Measurements from ENCODE around the gene TBX4. TPM values are rescaled to one million over a fixed set of nuclear protein-coding genes. Genes with fewer than 3 reads are reported as not detected.

TBX4 gene
- total and polyA plus RNA-seq, 2 experiments from 2014 or later = not detected

GRCh38 chr17:61419496-61420046 lies 32.7 kb upstream of the TBX4 start:
- H3K9me2 ChIP-seq (ENCODE audit: insufficient read depth) = no peaks in the 10 kb centered on the region
- no peak overlapping the region for H3K4me3 ChIP-seq
- no peak overlapping the region for H2AFZ ChIP-seq
- H4K20me1 ChIP-seq (replicated peaks; ENCODE audit: insufficient read depth) = no peaks in the 10 kb centered on the region
- no peaks in the 10 kb centered on the region for H3F3A ChIP-seq (replicated peaks; ENCODE audit: low read depth)
- H3K27ac ChIP-seq (ENCODE audit: low read depth) = no peak overlapping the region
- Mint-ChIP-seq H3K27ac (no peak overlapping the region), H3K9me3 (no peaks in the 10 kb centered on the region), H3K27me3 (ENCODE audit: insufficient read depth, low read depth, poor library complexity) (peaks cover 29% of the 10 kb centered on the region), H3K4me1 (peaks cover 6% of the 10 kb centered on the region), H3K36me3 (ENCODE audit: low read depth) (no peaks in the 10 kb centered on the region; the same call in 2 of the 3 replicates), H3K4me3 (no peak overlapping the region)
- peaks cover 40% of the 10 kb centered on the region for H3K27me3 ChIP-seq (ENCODE audit: insufficient read depth)
- no peak overlapping the region for H3K4me2 ChIP-seq
- no peak for TF ChIP-seq ZNF331 (CRISPR knock-in tag; IDR thresholded peaks at IDR 0.05; ENCODE audit: low read depth)
- TF ChIP-seq, protein P1, sequence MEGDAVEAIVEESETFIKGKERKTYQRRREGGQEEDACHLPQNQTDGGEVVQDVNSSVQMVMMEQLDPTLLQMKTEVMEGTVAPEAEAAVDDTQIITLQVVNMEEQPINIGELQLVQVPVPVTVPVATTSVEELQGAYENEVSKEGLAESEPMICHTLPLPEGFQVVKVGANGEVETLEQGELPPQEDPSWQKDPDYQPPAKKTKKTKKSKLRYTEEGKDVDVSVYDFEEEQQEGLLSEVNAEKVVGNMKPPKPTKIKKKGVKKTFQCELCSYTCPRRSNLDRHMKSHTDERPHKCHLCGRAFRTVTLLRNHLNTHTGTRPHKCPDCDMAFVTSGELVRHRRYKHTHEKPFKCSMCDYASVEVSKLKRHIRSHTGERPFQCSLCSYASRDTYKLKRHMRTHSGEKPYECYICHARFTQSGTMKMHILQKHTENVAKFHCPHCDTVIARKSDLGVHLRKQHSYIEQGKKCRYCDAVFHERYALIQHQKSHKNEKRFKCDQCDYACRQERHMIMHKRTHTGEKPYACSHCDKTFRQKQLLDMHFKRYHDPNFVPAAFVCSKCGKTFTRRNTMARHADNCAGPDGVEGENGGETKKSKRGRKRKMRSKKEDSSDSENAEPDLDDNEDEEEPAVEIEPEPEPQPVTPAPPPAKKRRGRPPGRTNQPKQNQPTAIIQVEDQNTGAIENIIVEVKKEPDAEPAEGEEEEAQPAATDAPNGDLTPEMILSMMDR (conservative IDR thresholded peaks at IDR 0.05; ENCODE audit: low read depth in 2 of 2) = no peak
- no peak for TF ChIP-seq POLR2AphosphoS5 (IDR thresholded peaks at IDR 0.05; ENCODE audit: low read depth)
- TF ChIP-seq, protein P2, sequence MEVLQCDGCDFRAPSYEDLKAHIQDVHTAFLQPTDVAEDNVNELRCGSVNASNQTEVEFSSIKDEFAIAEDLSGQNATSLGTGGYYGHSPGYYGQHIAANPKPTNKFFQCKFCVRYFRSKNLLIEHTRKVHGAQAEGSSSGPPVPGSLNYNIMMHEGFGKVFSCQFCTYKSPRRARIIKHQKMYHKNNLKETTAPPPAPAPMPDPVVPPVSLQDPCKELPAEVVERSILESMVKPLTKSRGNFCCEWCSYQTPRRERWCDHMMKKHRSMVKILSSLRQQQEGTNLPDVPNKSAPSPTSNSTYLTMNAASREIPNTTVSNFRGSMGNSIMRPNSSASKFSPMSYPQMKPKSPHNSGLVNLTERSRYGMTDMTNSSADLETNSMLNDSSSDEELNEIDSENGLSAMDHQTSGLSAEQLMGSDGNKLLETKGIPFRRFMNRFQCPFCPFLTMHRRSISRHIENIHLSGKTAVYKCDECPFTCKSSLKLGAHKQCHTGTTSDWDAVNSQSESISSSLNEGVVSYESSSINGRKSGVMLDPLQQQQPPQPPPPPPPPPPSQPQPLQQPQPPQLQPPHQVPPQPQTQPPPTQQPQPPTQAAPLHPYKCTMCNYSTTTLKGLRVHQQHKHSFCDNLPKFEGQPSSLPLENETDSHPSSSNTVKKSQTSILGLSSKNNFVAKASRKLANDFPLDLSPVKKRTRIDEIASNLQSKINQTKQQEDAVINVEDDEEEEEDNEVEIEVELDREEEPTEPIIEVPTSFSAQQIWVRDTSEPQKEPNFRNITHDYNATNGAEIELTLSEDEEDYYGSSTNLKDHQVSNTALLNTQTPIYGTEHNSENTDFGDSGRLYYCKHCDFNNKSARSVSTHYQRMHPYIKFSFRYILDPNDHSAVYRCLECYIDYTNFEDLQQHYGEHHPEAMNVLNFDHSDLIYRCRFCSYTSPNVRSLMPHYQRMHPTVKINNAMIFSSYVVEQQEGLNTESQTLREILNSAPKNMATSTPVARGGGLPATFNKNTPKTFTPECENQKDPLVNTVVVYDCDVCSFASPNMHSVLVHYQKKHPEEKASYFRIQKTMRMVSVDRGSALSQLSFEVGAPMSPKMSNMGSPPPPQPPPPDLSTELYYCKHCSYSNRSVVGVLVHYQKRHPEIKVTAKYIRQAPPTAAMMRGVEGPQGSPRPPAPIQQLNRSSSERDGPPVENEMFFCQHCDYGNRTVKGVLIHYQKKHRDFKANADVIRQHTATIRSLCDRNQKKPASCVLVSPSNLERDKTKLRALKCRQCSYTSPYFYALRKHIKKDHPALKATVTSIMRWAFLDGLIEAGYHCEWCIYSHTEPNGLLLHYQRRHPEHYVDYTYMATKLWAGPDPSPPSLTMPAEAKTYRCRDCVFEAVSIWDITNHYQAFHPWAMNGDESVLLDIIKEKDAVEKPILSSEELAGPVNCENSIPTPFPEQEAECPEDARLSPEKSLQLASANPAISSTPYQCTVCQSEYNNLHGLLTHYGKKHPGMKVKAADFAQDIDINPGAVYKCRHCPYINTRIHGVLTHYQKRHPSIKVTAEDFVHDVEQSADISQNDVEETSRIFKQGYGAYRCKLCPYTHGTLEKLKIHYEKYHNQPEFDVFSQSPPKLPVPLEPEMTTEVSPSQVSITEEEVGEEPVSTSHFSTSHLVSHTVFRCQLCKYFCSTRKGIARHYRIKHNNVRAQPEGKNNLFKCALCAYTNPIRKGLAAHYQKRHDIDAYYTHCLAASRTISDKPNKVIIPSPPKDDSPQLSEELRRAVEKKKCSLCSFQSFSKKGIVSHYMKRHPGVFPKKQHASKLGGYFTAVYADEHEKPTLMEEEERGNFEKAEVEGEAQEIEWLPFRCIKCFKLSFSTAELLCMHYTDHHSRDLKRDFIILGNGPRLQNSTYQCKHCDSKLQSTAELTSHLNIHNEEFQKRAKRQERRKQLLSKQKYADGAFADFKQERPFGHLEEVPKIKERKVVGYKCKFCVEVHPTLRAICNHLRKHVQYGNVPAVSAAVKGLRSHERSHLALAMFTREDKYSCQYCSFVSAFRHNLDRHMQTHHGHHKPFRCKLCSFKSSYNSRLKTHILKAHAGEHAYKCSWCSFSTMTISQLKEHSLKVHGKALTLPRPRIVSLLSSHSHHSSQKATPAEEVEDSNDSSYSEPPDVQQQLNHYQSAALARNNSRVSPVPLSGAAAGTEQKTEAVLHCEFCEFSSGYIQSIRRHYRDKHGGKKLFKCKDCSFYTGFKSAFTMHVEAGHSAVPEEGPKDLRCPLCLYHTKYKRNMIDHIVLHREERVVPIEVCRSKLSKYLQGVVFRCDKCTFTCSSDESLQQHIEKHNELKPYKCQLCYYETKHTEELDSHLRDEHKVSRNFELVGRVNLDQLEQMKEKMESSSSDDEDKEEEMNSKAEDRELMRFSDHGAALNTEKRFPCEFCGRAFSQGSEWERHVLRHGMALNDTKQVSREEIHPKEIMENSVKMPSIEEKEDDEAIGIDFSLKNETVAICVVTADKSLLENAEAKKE (CRISPR knock-in tag; IDR thresholded peaks at IDR 0.05) = no peak
- TF ChIP-seq NANOG (IDR thresholded peaks at IDR 0.05; ENCODE audit: borderline replicate concordance) = no peak
- TF ChIP-seq JUNB (IDR thresholded peaks at IDR 0.05; ENCODE audit: unreplicated experiment) = no peak
- no peak for TF ChIP-seq CREB1 (CRISPR knock-in tag; IDR thresholded peaks at IDR 0.05; ENCODE audit: low read depth)
- no peak for TF ChIP-seq STAT1 (IDR thresholded peaks at IDR 0.05; ENCODE audit: unreplicated experiment)
- TF ChIP-seq EZH2 (IDR thresholded peaks at IDR 0.05; ENCODE audit: low read depth, unreplicated experiment) = no peak
- no peak for TF ChIP-seq ZNF114 (CRISPR knock-in tag; IDR thresholded peaks at IDR 0.05)
- TF ChIP-seq EZH2phosphoT487 (IDR thresholded peaks at IDR 0.05; ENCODE audit: unreplicated experiment) = no peak
- TF ChIP-seq, protein P3, sequence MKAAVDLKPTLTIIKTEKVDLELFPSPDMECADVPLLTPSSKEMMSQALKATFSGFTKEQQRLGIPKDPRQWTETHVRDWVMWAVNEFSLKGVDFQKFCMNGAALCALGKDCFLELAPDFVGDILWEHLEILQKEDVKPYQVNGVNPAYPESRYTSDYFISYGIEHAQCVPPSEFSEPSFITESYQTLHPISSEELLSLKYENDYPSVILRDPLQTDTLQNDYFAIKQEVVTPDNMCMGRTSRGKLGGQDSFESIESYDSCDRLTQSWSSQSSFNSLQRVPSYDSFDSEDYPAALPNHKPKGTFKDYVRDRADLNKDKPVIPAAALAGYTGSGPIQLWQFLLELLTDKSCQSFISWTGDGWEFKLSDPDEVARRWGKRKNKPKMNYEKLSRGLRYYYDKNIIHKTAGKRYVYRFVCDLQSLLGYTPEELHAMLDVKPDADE (IDR thresholded peaks at IDR 0.05) = no peak
- TF ChIP-seq REST (IDR thresholded peaks at IDR 0.05; ENCODE audit: unreplicated experiment) = no peak
- no peaks in the 10 kb centered on the region for H3K36me3 ChIP-seq (ENCODE audit: insufficient read depth)
- no peak for ATAC-seq
- H3K4me1 ChIP-seq (ENCODE audit: insufficient read depth) = peaks cover 7% of the 10 kb centered on the region; the same call in 1 of the 2 replicates
- H3K79me2 ChIP-seq (replicated peaks; ENCODE audit: insufficient read depth) = no peaks in the 10 kb centered on the region
- no peak for DNase-seq (ENCODE audit: low spot score)

All from GM23338 (cell line).